ENCODE measurements around the gene PLXNA1.
A peak's percentile ranks its signal among the peaks of the same experiment; 100 is the strongest.

PLXNA1 gene

DNA sequence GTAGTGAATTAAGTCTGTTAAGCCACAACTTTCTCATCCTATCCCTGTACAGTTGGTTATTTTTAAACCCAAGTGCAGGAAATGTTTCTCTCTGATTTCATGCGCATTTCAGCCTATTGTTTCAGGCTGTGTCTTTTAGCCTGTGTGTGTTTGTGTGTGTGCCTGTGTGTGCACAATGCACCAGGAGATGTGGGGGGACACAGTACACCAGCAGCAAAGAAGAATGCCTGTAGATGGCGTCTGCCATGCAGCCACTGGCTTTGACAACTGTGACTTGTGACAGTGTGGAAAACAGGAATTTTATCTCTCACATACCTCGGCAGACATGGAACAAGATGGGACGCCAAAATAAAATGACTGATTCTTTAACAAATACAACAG is 43.6 kb upstream of the PLXNA1 start:
- no peaks in the 10 kb centered on the region for H3K9me3 ChIP-seq (ENCODE audit: insufficient read depth, low read length)
- H3K27ac ChIP-seq (ENCODE audit: low read length), result no peak overlapping the region
- no peak overlapping the region for H3K4me3 ChIP-seq (ENCODE audit: low read length)
- no peak overlapping the region for H2AFZ ChIP-seq (ENCODE audit: low read depth, low read length)
- no peaks in the 10 kb centered on the region for H3K79me2 ChIP-seq (ENCODE audit: low read length)
- TF ChIP-seq, protein P1, sequence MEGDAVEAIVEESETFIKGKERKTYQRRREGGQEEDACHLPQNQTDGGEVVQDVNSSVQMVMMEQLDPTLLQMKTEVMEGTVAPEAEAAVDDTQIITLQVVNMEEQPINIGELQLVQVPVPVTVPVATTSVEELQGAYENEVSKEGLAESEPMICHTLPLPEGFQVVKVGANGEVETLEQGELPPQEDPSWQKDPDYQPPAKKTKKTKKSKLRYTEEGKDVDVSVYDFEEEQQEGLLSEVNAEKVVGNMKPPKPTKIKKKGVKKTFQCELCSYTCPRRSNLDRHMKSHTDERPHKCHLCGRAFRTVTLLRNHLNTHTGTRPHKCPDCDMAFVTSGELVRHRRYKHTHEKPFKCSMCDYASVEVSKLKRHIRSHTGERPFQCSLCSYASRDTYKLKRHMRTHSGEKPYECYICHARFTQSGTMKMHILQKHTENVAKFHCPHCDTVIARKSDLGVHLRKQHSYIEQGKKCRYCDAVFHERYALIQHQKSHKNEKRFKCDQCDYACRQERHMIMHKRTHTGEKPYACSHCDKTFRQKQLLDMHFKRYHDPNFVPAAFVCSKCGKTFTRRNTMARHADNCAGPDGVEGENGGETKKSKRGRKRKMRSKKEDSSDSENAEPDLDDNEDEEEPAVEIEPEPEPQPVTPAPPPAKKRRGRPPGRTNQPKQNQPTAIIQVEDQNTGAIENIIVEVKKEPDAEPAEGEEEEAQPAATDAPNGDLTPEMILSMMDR (IDR thresholded peaks at IDR 0.05; ENCODE audit: low read depth, low read length), result peak; percentile 50
- no peak for TF ChIP-seq EZH2phosphoT487 (IDR thresholded peaks at IDR 0.05; ENCODE audit: low read depth)
- peaks cover 14% of the 10 kb centered on the region for H3K4me1 ChIP-seq (ENCODE audit: low read length)
- H3K4me2 ChIP-seq (ENCODE audit: low read length), result no peak overlapping the region
- H3K36me3 ChIP-seq (replicated peaks; ENCODE audit: low read depth, low read length), result no peaks in the 10 kb centered on the region
- H4K20me1 ChIP-seq (ENCODE audit: insufficient read depth, low read length), result no peaks in the 10 kb centered on the region
- no peak overlapping the region for H3K9ac ChIP-seq (ENCODE audit: low read length)
- no peaks in the 10 kb centered on the region for H3K27me3 ChIP-seq (ENCODE audit: low read depth, low read length)

DNA sequence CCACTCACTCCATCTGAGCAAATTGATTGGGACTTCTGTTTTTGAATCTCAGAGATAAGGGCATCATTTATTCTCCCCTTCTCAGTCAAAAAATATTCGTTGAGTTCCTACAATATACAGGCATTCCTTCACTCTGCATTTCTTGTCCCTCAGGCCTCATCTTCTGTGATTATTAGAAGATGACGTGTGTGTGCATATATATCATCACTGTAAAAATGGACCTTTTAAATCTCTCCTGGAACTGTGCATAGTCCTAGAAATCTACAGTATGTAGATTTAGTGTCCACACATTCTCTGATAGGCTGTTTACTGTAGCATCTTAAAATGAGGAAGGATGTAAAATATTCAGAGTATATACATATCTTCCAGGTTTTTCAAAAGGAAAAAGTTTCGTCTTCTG is 43.2 kb upstream of the PLXNA1 start:
- Histone ChIP-seq H3K79me2 (ENCODE audit: low read length) (no peaks in the 10 kb centered on the region), H3K27me3 (ENCODE audit: low read depth, low read length) (no peaks in the 10 kb centered on the region), H4K20me1 (ENCODE audit: insufficient read depth, low read length) (no peaks in the 10 kb centered on the region), H3K4me2 (ENCODE audit: low read length) (no peak overlapping the region), H3K36me3 (replicated peaks; ENCODE audit: low read depth, low read length) (no peaks in the 10 kb centered on the region), H3K4me1 (ENCODE audit: low read length) (peaks cover 18% of the 10 kb centered on the region), H3K4me3 (ENCODE audit: low read length) (no peak overlapping the region), H3K9me3 (ENCODE audit: insufficient read depth, low read length) (no peaks in the 10 kb centered on the region), H2AFZ (ENCODE audit: low read depth, low read length) (no peak overlapping the region), H3K9ac (ENCODE audit: low read length) (no peak overlapping the region), H3K27ac (ENCODE audit: low read length) (no peak overlapping the region)
- TF ChIP-seq EZH2phosphoT487 (IDR thresholded peaks at IDR 0.05; ENCODE audit: low read depth), result no peak
- TF ChIP-seq, protein P1 (IDR thresholded peaks at IDR 0.05; ENCODE audit: low read depth, low read length), result no peak

DNA sequence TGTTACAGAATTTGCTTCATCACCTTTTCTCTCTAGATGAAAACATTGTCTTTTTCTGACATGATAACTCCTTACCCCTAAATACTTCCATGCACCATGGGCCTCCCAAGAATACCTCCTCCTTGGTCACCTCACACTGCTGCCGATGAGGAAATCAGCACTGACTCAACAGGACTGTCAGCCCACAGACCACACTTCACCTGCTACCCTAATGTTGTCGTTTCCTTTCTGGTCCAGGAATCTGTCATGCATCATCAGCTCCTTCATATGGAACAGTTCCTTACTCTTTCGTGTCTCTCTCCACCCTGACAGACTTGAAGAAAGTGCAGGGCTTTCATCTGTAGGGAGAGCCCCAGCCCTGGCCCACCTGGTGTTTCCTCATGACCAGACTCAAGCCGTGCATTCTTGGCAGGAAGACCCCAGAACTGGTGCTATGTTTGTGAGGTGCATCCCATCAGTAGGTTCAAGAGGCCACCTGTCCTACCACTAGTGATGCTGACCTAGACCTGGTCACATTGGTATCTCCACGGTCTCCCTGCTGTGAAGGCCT is 41.1 kb upstream of the PLXNA1 start:
- Histone ChIP-seq H3K4me3 (ENCODE audit: low read length) (no peak overlapping the region), H3K9ac (ENCODE audit: low read length) (no peak overlapping the region), H3K4me1 (ENCODE audit: low read length) (peaks cover 20% of the 10 kb centered on the region), H3K9me3 (ENCODE audit: insufficient read depth, low read length) (no peaks in the 10 kb centered on the region), H3K79me2 (ENCODE audit: low read length) (no peaks in the 10 kb centered on the region), H3K4me2 (ENCODE audit: low read length) (no peak overlapping the region), H4K20me1 (ENCODE audit: insufficient read depth, low read length) (no peaks in the 10 kb centered on the region), H3K36me3 (replicated peaks; ENCODE audit: low read depth, low read length) (no peaks in the 10 kb centered on the region), H2AFZ (ENCODE audit: low read depth, low read length) (no peak overlapping the region), H3K27me3 (ENCODE audit: low read depth, low read length) (no peaks in the 10 kb centered on the region), H3K27ac (ENCODE audit: low read length) (no peak overlapping the region)
- TF ChIP-seq, protein P1 (IDR thresholded peaks at IDR 0.05; ENCODE audit: low read depth, low read length), result no peak
- TF ChIP-seq EZH2phosphoT487 (IDR thresholded peaks at IDR 0.05; ENCODE audit: low read depth), result no peak

DNA sequence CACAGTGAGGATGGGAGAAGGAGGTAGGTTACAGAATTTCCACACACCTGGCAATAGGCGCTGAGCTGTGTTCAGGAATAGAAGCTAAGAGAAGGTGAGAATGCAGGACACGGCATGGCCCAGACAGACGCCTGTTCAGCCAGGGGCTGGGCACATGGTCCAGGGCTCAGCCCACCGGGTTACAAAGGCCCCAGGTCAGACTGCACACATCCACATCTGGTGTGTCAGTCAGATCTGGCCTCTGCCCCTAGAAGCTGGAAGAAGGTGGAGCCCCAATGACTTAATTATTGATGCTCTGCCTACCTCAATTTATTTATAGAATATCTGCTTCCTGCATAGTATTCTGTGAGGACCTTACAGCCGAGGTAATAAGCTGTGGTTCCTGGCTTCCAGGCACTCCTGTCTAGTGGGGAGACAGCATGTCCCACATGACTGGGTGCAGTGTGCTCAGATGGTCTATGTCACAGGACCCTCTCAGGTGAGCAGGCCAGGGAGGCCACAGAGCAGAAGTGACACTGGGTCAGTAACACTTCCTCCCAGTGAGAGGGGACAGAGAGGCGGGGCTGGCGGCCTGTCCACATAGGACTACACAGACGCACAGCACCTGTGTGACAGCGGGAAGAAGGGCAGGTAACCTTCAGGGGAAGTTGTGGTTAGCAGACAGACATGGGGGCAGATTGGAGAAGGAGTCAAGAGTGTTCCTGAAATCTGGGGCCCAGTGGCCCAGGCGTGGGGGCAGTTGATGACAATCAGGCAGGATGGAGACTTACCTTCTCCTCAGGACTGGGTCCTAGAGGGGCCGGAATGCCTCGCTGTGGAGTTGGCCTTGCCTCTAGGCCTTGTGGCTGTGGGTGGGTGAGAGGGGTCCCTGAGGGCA is 38.6 kb upstream of the PLXNA1 start:
- Histone ChIP-seq H3K36me3 (replicated peaks; ENCODE audit: low read depth, low read length) (no peaks in the 10 kb centered on the region), H2AFZ (ENCODE audit: low read depth, low read length) (no peak overlapping the region), H3K79me2 (ENCODE audit: low read length) (no peaks in the 10 kb centered on the region), H3K9me3 (ENCODE audit: insufficient read depth, low read length) (no peaks in the 10 kb centered on the region), H3K27me3 (ENCODE audit: low read depth, low read length) (no peaks in the 10 kb centered on the region), H3K4me1 (ENCODE audit: low read length) (peaks cover 20% of the 10 kb centered on the region), H3K27ac (ENCODE audit: low read length) (no peak overlapping the region), H3K9ac (ENCODE audit: low read length) (no peak overlapping the region), H4K20me1 (ENCODE audit: insufficient read depth, low read length) (no peaks in the 10 kb centered on the region), H3K4me2 (ENCODE audit: low read length) (peak overlapping the region; percentile 21; the same call in 1 of the 2 replicates), H3K4me3 (ENCODE audit: low read length) (no peak overlapping the region)
- no peak for TF ChIP-seq EZH2phosphoT487 (IDR thresholded peaks at IDR 0.05; ENCODE audit: low read depth)
- TF ChIP-seq, protein P1 (IDR thresholded peaks at IDR 0.05; ENCODE audit: low read depth, low read length), result no peak
